Measurements from ENCODE around the gene TMEM250. TPM values are rescaled to one million over a fixed set of nuclear protein-coding genes. Genes with fewer than 3 reads are reported as not detected.
A peak's percentile ranks its signal among the peaks of the same experiment; 100 is the strongest.

Gene TMEM250
- total RNA-seq, 1 donor from 2014 or later = 64.8 TPM

DNA sequence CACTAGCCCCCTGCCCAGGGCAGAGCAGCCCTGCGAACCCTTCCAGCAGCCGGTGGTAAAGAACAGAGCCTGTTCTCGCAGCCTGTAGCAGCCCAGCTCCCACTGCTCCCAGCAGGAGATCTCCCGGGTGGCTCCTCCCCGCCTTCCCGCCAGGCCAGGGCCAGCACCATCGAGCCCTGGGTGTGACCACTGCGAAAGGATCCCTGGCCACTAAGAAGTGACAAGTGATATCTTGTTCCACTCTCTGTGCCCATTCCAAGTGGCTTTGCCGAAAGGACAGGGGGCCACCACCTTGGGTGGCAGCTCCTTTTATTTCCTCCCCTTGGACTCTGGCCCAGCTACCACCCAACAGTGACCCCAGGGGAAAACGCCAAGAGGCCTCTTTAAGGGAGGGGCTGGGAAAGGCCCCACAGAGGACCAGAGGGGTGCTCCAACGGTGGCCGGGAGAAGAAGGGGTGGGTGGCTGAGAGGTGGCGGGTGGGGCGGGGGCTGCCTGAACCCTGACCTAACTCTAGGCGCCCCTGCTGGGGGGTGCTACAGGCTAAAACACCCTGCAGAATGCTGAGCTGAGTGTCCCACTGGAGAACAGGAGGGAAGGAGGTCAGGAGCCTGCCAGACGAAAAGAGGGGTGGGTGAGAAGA, 25.2 kb downstream of the TMEM250 start:
- DNase-seq (ENCODE audit: low read depth) = no peak
- TF ChIP-seq, protein P1, sequence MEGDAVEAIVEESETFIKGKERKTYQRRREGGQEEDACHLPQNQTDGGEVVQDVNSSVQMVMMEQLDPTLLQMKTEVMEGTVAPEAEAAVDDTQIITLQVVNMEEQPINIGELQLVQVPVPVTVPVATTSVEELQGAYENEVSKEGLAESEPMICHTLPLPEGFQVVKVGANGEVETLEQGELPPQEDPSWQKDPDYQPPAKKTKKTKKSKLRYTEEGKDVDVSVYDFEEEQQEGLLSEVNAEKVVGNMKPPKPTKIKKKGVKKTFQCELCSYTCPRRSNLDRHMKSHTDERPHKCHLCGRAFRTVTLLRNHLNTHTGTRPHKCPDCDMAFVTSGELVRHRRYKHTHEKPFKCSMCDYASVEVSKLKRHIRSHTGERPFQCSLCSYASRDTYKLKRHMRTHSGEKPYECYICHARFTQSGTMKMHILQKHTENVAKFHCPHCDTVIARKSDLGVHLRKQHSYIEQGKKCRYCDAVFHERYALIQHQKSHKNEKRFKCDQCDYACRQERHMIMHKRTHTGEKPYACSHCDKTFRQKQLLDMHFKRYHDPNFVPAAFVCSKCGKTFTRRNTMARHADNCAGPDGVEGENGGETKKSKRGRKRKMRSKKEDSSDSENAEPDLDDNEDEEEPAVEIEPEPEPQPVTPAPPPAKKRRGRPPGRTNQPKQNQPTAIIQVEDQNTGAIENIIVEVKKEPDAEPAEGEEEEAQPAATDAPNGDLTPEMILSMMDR (IDR thresholded peaks at IDR 0.05; ENCODE audit: insufficient read depth, low read length, poor library complexity, severe bottlenecking) = no peak
- H3K36me3 ChIP-seq (ENCODE audit: control insufficient read depth, insufficient read depth, low read length) = no peaks in the 10 kb centered on the region
- H3K27me3 ChIP-seq (ENCODE audit: control insufficient read depth, insufficient read depth, low read length) = peaks cover 2% of the 10 kb centered on the region
- H3K4me3 ChIP-seq (ENCODE audit: low read depth, low read length) = peak overlapping the region; percentile 58

DNA sequence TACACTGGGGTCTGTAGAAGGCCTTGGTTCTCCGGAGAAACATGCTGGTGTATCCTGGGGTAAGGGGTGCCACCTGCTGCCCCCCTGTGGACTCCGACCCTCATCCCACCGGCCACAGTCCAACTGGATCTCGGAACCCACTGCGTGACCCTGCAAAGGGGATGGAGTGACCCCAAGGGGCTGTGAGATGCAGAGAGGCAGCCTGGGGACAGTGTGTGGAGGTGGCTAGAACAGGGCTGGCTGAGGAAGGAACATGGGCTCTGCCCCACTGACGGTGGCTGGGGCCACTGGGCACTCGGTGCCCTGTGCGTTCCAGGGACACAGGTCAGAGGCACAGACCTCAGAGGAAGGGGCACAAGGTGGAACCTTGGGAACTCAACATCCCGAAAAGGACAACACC, 25.9 kb downstream of the TMEM250 start:
- Histone ChIP-seq H3K27me3 (ENCODE audit: control insufficient read depth, insufficient read depth, low read length) (no peaks in the 10 kb centered on the region), H3K36me3 (ENCODE audit: control insufficient read depth, insufficient read depth, low read length) (no peaks in the 10 kb centered on the region), H3K4me3 (ENCODE audit: low read depth, low read length) (no peak overlapping the region)
- TF ChIP-seq, protein P1 (IDR thresholded peaks at IDR 0.05; ENCODE audit: insufficient read depth, low read length, poor library complexity, severe bottlenecking) = no peak
- no peak for DNase-seq (ENCODE audit: low read depth)

DNA sequence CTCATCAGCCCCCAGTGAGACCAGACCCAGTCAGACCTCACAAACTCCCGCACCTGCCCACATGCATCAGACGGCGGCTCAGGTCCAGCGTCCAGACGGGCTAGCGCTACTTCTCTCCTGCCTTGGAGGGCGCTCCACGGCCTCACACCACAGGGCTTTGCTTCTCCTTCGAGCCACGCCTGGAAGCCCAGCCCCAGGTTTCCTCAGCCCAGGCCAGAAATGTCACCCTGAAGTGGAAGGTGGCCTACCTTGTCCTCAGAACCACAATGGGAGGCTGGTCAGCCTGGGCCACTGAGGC, 26.4 kb downstream of the TMEM250 start:
- no peak for DNase-seq (ENCODE audit: low read depth)
- H3K36me3 ChIP-seq (ENCODE audit: control insufficient read depth, insufficient read depth, low read length) = no peaks in the 10 kb centered on the region
- no peaks in the 10 kb centered on the region for H3K27me3 ChIP-seq (ENCODE audit: control insufficient read depth, insufficient read depth, low read length)
- TF ChIP-seq, protein P1 (IDR thresholded peaks at IDR 0.05; ENCODE audit: insufficient read depth, low read length, poor library complexity, severe bottlenecking) = no peak
- H3K4me3 ChIP-seq (ENCODE audit: low read depth, low read length) = no peak overlapping the region

DNA sequence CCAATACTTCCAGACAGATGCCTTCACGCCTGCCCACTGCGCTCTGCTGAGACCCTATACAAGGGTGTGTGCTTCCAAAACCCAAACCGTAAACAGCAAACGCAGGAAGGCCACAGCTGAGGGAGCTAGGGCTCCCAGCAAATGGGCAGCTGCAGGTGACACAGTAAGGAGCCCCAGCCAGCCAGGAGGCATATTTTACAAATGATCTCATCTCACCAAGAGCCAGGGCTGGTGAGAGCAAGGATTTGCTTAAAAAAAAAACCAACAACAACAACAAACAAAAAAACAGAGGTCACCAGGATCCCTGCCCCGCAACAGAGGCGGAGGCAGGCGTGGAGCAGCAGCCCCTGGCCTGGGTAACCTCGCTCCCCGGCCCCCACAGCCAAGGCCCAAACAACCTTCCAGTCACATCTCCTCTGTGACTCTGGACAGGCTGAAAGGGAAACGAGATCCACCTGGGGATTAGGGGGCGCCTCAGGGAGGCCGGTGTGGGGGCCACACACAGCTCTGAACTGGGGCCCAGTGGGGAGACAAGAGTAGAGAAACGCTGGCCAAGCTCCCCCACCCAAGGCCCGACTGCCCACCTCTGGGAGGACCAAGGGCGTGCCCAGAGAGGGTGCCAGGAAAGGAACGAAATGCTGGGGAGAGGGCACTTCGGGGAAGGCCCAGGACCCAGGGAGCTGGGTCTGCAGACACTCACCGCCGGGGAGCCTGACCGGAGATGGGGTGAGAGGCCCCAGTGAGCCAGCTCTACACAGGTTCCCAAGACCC, 26.9 kb downstream of the TMEM250 start:
- no peak overlapping the region for H3K4me3 ChIP-seq (ENCODE audit: low read depth, low read length)
- no peaks in the 10 kb centered on the region for H3K36me3 ChIP-seq (ENCODE audit: control insufficient read depth, insufficient read depth, low read length)
- TF ChIP-seq, protein P1 (IDR thresholded peaks at IDR 0.05; ENCODE audit: insufficient read depth, low read length, poor library complexity, severe bottlenecking) = no peak
- no peak for DNase-seq (ENCODE audit: low read depth)
- H3K27me3 ChIP-seq (ENCODE audit: control insufficient read depth, insufficient read depth, low read length) = no peaks in the 10 kb centered on the region

DNA sequence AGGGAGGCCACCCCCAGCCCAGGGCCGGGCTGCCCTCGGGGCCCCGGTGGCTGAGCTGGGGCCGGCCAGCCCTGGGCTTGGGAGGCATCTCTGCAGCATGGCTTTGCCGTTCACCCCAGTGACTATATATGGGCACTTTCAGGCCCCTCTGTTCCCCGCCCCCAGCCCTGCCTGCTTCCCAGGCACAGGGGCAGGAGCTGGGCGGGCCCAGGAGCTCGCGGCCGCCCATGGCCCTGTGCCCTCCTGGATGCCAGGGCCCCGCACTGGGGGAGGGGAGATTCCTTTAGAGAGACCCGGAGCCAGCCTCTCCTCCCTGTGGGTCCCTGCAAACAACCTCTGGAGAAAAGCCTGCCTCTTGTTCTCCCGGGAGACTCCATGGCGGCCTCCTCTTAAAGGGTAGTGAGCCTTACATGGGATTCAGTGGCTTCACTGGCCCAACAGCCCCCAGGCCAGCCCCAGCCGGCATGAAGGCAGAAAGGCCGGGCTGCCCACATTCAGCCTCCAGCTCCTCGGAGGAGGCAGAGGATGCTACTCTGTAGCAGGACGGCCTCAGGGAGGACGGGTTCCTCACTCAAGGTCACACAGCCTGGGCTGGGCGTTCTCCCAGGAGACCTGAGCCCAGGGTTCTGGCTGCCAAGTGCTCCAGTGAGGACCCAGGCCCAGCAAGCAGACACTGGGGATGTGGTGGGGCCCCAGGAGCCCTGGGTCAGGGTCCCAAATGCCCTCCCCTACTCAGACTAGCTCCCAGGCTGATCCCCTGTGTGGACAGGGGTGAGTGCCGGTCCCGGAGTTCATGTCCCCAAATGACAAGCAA, 27.7 kb downstream of the TMEM250 start:
- H3K4me3 ChIP-seq (ENCODE audit: low read depth, low read length) = no peak overlapping the region
- H3K27me3 ChIP-seq (ENCODE audit: control insufficient read depth, insufficient read depth, low read length) = no peaks in the 10 kb centered on the region
- DNase-seq (ENCODE audit: low read depth) = no peak
- no peaks in the 10 kb centered on the region for H3K36me3 ChIP-seq (ENCODE audit: control insufficient read depth, insufficient read depth, low read length)
- TF ChIP-seq, protein P1 (IDR thresholded peaks at IDR 0.05; ENCODE audit: insufficient read depth, low read length, poor library complexity, severe bottlenecking) = no peak

All from kidney epithelial cell (primary cell).